PC-9 (cell line): ENCODE data around the gene AMBRA1. TPM values are rescaled to one million over a fixed set of nuclear protein-coding genes. Genes with fewer than 3 reads are reported as not detected.

Experiments used
- BruUV-seq: library from RNA; stranded (reverse); fragments of 400-500 nt; replicated peaks from 2 replicates; lab custom pipeline; 2021; lab: Mats Ljungman, UMichigan
- CTCF ChIA-PET: fragments of 300-600 bp; sonication (Branson Sonifier 250); formaldehyde crosslinking; loops from one replicate; lab custom pipeline; 2022; ENCODE audit warnings: antibody characterized with exemption; lab: Charles Lee
- POLR2A ChIA-PET: fragments of 300-600 bp; sonication (Branson Sonifier 250); formaldehyde crosslinking; loops from one replicate; lab custom pipeline; 2022; ENCODE audit warnings: antibody characterized with exemption; ENCODE audit not compliant: unreplicated experiment; lab: Charles Lee
- DNase-seq, 2 experiments: peaks; one replicate each; pipeline versions ENCODE4 v3.0.0 to v3.0.0-alpha.2; 2015 to 2022; ENCODE audit warnings: mixed read lengths in 1 of 2
- H2AFZ ChIP-seq: fragments of 200-600 bp; sonication (generic); 2 replicates; pipeline ENCODE4 v1.8.1; 2017; ENCODE audit warnings: antibody characterized with exemption
- H3F3A ChIP-seq: fragments of 200-600 bp; sonication (generic); 2 replicates; pipeline ENCODE4 v1.8.1; 2017; ENCODE audit warnings: antibody characterized with exemption, mild to moderate bottlenecking, low read depth; ENCODE audit not compliant: insufficient read depth
- H3K27ac ChIP-seq: fragments of 200-600 bp; sonication (generic); 2 replicates; pipeline ENCODE4 v1.6.1; 2016; ENCODE audit warnings: mixed run types
- H3K27me3 ChIP-seq: fragments of 200-600 bp; sonication (generic); 2 replicates; pipeline ENCODE4 v1.6.1; 2016; ENCODE audit warnings: low read depth, mixed run types; ENCODE audit not compliant: insufficient read depth
- H3K36me3 ChIP-seq: fragments of 200-600 bp; sonication (generic); 2 replicates; pipeline ENCODE4 v1.6.1; 2016; ENCODE audit warnings: low read depth, mixed run types
- H3K4me1 ChIP-seq: fragments of 200-600 bp; sonication (generic); replicated peaks from 2 replicates; pipeline ENCODE4 v1.6.1; 2016; ENCODE audit warnings: mixed run types; ENCODE audit not compliant: insufficient read depth
- H3K4me2 ChIP-seq: fragments of 200-600 bp; sonication (generic); 2 replicates; pipeline ENCODE4 v1.6.1; 2017; ENCODE audit warnings: mixed run types
- H3K4me3 ChIP-seq: fragments of 200-600 bp; sonication (generic); 2 replicates; pipeline ENCODE4 v1.6.1; 2016; ENCODE audit warnings: mixed run types
- H3K79me2 ChIP-seq: fragments of 200-600 bp; sonication (generic); 2 replicates; pipeline ENCODE4 v1.6.1; 2017; ENCODE audit warnings: low read depth, mixed run types
- H3K9me2 ChIP-seq: fragments of 200-600 bp; sonication (generic); 2 replicates; pipeline ENCODE4 v1.8.1; 2017; ENCODE audit warnings: mild to moderate bottlenecking; ENCODE audit not compliant: insufficient read depth
- H3K9me3 ChIP-seq: fragments of 200-600 bp; sonication (generic); 2 replicates; pipeline ENCODE4 v1.8.1; 2016; ENCODE audit warnings: low read depth; ENCODE audit not compliant: insufficient read depth
- H4K20me1 ChIP-seq: fragments of 200-600 bp; sonication (generic); 2 replicates; pipeline ENCODE4 v1.8.1; 2017; ENCODE audit not compliant: insufficient read depth
- CTCF ChIP-seq: fragments of 200-600 bp; sonication (generic); conservative IDR thresholded peaks from 2 replicates; pipeline ENCODE4 v1.6.1; 2017; ENCODE audit warnings: mixed run types, antibody characterized with exemption, mild to moderate bottlenecking, moderate library complexity
- EZH2 ChIP-seq: fragments of 200-600 bp; sonication (generic); IDR thresholded peaks from 2 replicates; pipeline ENCODE4 v1.8.0; 2017; ENCODE audit warnings: antibody characterized with exemption, low read depth
- intact Hi-C: fragments of 100-400 bp; cut with micrococcal nuclease; formaldehyde crosslinking; loops from one replicate; pipeline ENCODE4 v1.10.0; 2022; ENCODE audit not compliant: unreplicated experiment
- total RNA-seq: library from RNA; stranded (reverse); gene quantifications from 2 replicates; pipeline ENCODE4 v1.2.3, GENCODE V29; 2021

Gene AMBRA1
- total RNA-seq, 1 experiment from 2014 or later = 41.4 TPM

- CTCF ChIA-PET = interaction anchor here (0.7 kb wide), 2 partner anchors 46 to 302 kb away, joined by 3 to 4 read pairs; no protein-coding TSS in a partner anchor
- TF ChIP-seq EZH2 = no peak
- no peak for TF ChIP-seq CTCF
- no peak overlapping the region for H3K27ac ChIP-seq
- H3K4me1 ChIP-seq = peaks cover 22% of the 10 kb centered on the region
- H3K36me3 ChIP-seq = no peaks in the 10 kb centered on the region
- no peak for DNase-seq
- no peaks in the 10 kb centered on the region for H3K9me2 ChIP-seq
- no peak overlapping the region for H3K4me3 ChIP-seq
- intact Hi-C loops = loop anchor here (5.0 kb wide), 1 partner anchor 256 kb away; the partner anchor contains the start of genes ATG13 and HARBI1
- H3K79me2 ChIP-seq = peaks cover 29% of the 10 kb centered on the region
- no peak overlapping the region for H3K4me2 ChIP-seq
- H3K27me3 ChIP-seq = no peaks in the 10 kb centered on the region
- no peaks in the 10 kb centered on the region for H3K9me3 ChIP-seq
- H4K20me1 ChIP-seq = peaks cover 11% of the 10 kb centered on the region; the same call in 1 of the 2 replicates
- H2AFZ ChIP-seq = no peak overlapping the region
- POLR2A ChIA-PET = interaction anchor here (0.5 kb wide), 1 partner anchor 179 kb away, joined by 3 read pairs; no protein-coding TSS in a partner anchor
- no TSS peak for BruUV-seq
- peaks cover 12% of the 10 kb centered on the region; the same call in 1 of the 2 replicates for H3F3A ChIP-seq
Measured at GRCh38 chr11:46360878-46361277, 232.9 kb downstream of the AMBRA1 start.

GRCh38 chr11:46359953-46360352, 233.9 kb downstream of the AMBRA1 start:
- no peak for TF ChIP-seq CTCF
- no peak for TF ChIP-seq EZH2
- CTCF ChIA-PET = no interaction called here
- BruUV-seq = no TSS peak

GRCh38 chr11:46357483-46357936, 236.3 kb downstream of the AMBRA1 start:
- no peak for TF ChIP-seq EZH2
- TF ChIP-seq CTCF = no peak
- no peaks in the 10 kb centered on the region for H3K9me2 ChIP-seq
- no TSS peak for BruUV-seq
- no peak overlapping the region for H2AFZ ChIP-seq
- H4K20me1 ChIP-seq = peaks cover 8% of the 10 kb centered on the region; the same call in 1 of the 2 replicates
- no peaks in the 10 kb centered on the region for H3K9me3 ChIP-seq
- peaks cover 3% of the 10 kb centered on the region for H3K4me1 ChIP-seq
- no peak overlapping the region for H3K27ac ChIP-seq
- no peak overlapping the region for H3K4me3 ChIP-seq
- DNase-seq = no peak
- H3F3A ChIP-seq = peaks cover 2% of the 10 kb centered on the region; the same call in 1 of the 2 replicates
- H3K4me2 ChIP-seq = no peak overlapping the region
- ChIA-PET POLR2A (no interaction called here), CTCF (no interaction called here)
- H3K36me3 ChIP-seq = peaks cover 10% of the 10 kb centered on the region; the same call in 1 of the 2 replicates
- peaks cover 38% of the 10 kb centered on the region for H3K79me2 ChIP-seq
- no peaks in the 10 kb centered on the region for H3K27me3 ChIP-seq
- intact Hi-C loops = no loop called here

More at GRCh38 chr11:46359953-46360352, 233.9 kb downstream of the AMBRA1 start:
- H3K9me2 ChIP-seq = no peaks in the 10 kb centered on the region
- no peaks in the 10 kb centered on the region for H3K36me3 ChIP-seq
- H3K4me2 ChIP-seq = no peak overlapping the region
- POLR2A ChIA-PET = no interaction called here
- H3F3A ChIP-seq = peaks cover 12% of the 10 kb centered on the region; the same call in 1 of the 2 replicates
- H3K9me3 ChIP-seq = no peaks in the 10 kb centered on the region
- H3K27me3 ChIP-seq = no peaks in the 10 kb centered on the region
- peaks cover 30% of the 10 kb centered on the region for H3K79me2 ChIP-seq
- DNase-seq = no peak
- intact Hi-C loops = loop anchor here (5.0 kb wide), 1 partner anchor 257 kb away; the partner anchor contains the start of genes ATG13 and HARBI1
- no peak overlapping the region for H3K27ac ChIP-seq
- H4K20me1 ChIP-seq = peaks cover 11% of the 10 kb centered on the region; the same call in 1 of the 2 replicates
- no peak overlapping the region for H2AFZ ChIP-seq
- H3K4me3 ChIP-seq = no peak overlapping the region
- H3K4me1 ChIP-seq = peaks cover 22% of the 10 kb centered on the region
